K562 (cell line): ENCODE measurements around the gene SIRT7. TPM values are rescaled to one million over a fixed set of nuclear protein-coding genes. Genes with fewer than 3 reads are reported as not detected.
A peak's percentile ranks its signal among the peaks of the same experiment; 100 is the strongest.

Experiments
- ARHGAP35 ChIP-seq: fragments of 450-650 bp; IDR thresholded peaks from 2 replicates; pipeline ENCODE4 v1.6.1; 2018; ENCODE audit not compliant: partially characterized antibody
- BRF1 ChIP-seq: IDR thresholded peaks from 3 replicates; pipeline ENCODE4 v1.6.1; 2011; ENCODE audit warnings: borderline replicate concordance, mild to moderate bottlenecking; ENCODE audit not compliant: insufficient read length; ENCODE audit errors: extremely low read depth
- CBX5 ChIP-seq: IDR thresholded peaks from 2 replicates; pipeline ENCODE4 v1.6.1; 2014; ENCODE audit warnings: low read depth, borderline replicate concordance
- CHCHD3 ChIP-seq: fragments of 250-450 bp; sonication (Bioruptor Pico); IDR thresholded peaks from 2 replicates; pipeline ENCODE4 v2.1.2; 2022; ENCODE audit warnings: mild to moderate bottlenecking
- E2F4 ChIP-seq: sonication (generic); formaldehyde crosslinking; IDR thresholded peaks from 2 replicates; pipeline ENCODE4 v1.8.0; 2022; ENCODE audit warnings: mild to moderate bottlenecking, low read depth, missing genetic modification reagents
- ETV1 ChIP-seq: fragments of 450-650 bp; conservative IDR thresholded peaks from 2 replicates; pipeline ENCODE4 v1.6.1; 2016; ENCODE audit warnings: missing genetic modification characterization, control low read depth, low read depth, missing compliant biosample characterization
- MAFF ChIP-seq: IDR thresholded peaks from 2 replicates; pipeline ENCODE4 v1.6.1; 2012; ENCODE audit warnings: low read length, improper control_type of control experiment
- MAFK ChIP-seq: IDR thresholded peaks from 2 replicates; pipeline ENCODE4 v1.6.1; 2011; ENCODE audit warnings: low read length, improper control_type of control experiment
- MAX ChIP-seq: sonication (generic); formaldehyde crosslinking; IDR thresholded peaks from 2 replicates; pipeline ENCODE4 v1.9.0; 2022; ENCODE audit warnings: mild to moderate bottlenecking, missing genetic modification reagents
- NR2F6 ChIP-seq: fragments of 450-650 bp; formaldehyde crosslinking; IDR thresholded peaks from 2 replicates; pipeline ENCODE4 v1.4.0; 2020; ENCODE audit warnings: mild to moderate bottlenecking
- PHB2 ChIP-seq: fragments of 450-650 bp; IDR thresholded peaks from 2 replicates; pipeline ENCODE4 v1.6.1; 2017; ENCODE audit warnings: low read depth
- PHF20 ChIP-seq: fragments of 450-650 bp; IDR thresholded peaks from 2 replicates; pipeline ENCODE4 v1.6.1; 2018; ENCODE audit not compliant: partially characterized antibody
- RBM15 ChIP-seq: fragments of 200-400 bp; formaldehyde crosslinking; IDR thresholded peaks from 2 replicates; pipeline ENCODE4 v1.6.1; 2018; ENCODE audit warnings: mild to moderate bottlenecking, low read length, moderate library complexity; ENCODE audit not compliant: insufficient read depth
- RBM25 ChIP-seq: fragments of 200-400 bp; formaldehyde crosslinking; IDR thresholded peaks from 2 replicates; pipeline ENCODE4 v1.6.1; 2018; ENCODE audit warnings: low read length, low read depth, moderate library complexity; ENCODE audit not compliant: severe bottlenecking
- RNF219 ChIP-seq: fragments of 250-450 bp; sonication (Bioruptor Pico); IDR thresholded peaks from 2 replicates; pipeline ENCODE4 v1.5.0; 2022; ENCODE audit warnings: mild to moderate bottlenecking
- STAT6 ChIP-seq: sonication (generic); formaldehyde crosslinking; IDR thresholded peaks from 2 replicates; pipeline ENCODE4 v1.8.1; 2023; ENCODE audit warnings: mild to moderate bottlenecking, missing genetic modification reagents
- TFAP4 ChIP-seq: sonication (generic); formaldehyde crosslinking; IDR thresholded peaks from 2 replicates; pipeline ENCODE4 v1.8.0; 2022; ENCODE audit warnings: missing genetic modification reagents, mild to moderate bottlenecking, moderate library complexity, borderline replicate concordance
- XRCC4 ChIP-seq: IDR thresholded peaks from one replicate; pipeline ENCODE4 v1.6.1; 2011; ENCODE audit not compliant: insufficient read depth, insufficient read length; ENCODE audit errors: extremely low read depth
- ZBTB5 ChIP-seq: fragments of 450-650 bp; IDR thresholded peaks from 2 replicates; pipeline ENCODE4 v1.6.1; 2017; ENCODE audit warnings: antibody characterized with exemption
- polyA plus RNA-seq, 8 experiments: library from polyadenylated mRNA; depleted of rRNA in 4 of 8; stranded (reverse) in 5 of 8; unstranded in 3 of 8; fragments of >200 nt; fragmentation: Nextera tagmentation in 2 of 8; fragmentation: Illumina TruSeq in 1 of 8; extraction: Ambion mirVana in 2 of 8; extraction: Trizol in 1 of 8; gene quantifications; 2 replicates each; pipeline versions ENCODE4 v1.2.1 to v1.2.3, GENCODE V29; 2011 to 2014; ENCODE audit warnings: inconsistent platforms in 1 of 8, missing spikeins in 1 of 8
- total RNA-seq, 7 experiments: library from RNA; depleted of rRNA in 6 of 7; stranded (reverse); fragments of >200 nt in 6 of 7; fragmentation: Illumina TruSeq in 2 of 7; extraction: Trizol in 2 of 7; gene quantifications; 2 replicates each; pipeline versions ENCODE4 v1.2.1 to v1.2.3, GENCODE V29; 2011 to 2021; ENCODE audit warnings: low replicate concordance in 1 of 7

SIRT7 gene
- total and polyA plus RNA-seq, 9 of the 15 experiments (the other 6 are each of a cell fraction or from before 2014, with no cell fraction given): 1.6 to 54.8 (median 20.3) TPM

- TF ChIP-seq CHCHD3: no peak
- TF ChIP-seq CBX5: no peak
- TF ChIP-seq ETV1 (tag): no peak
- TF ChIP-seq STAT6 (CRISPR knock-in tag): no peak
- TF ChIP-seq NR2F6 (CRISPR knock-in tag): 0 out of 2 replicates have a peak, but pooled peaks have one; percentile 12
- no peak for TF ChIP-seq RBM15
- TF ChIP-seq ARHGAP35: no peak
- no peak for TF ChIP-seq PHB2
- TF ChIP-seq ZBTB5: no peak
- no peak for TF ChIP-seq RBM25
- no peak for TF ChIP-seq PHF20
- TF ChIP-seq E2F4 (CRISPR knock-in tag): no peak
- TF ChIP-seq MAFK: no peak
- no peak for TF ChIP-seq BRF1
- no peak for TF ChIP-seq RNF219
- TF ChIP-seq XRCC4: no peak
- TF ChIP-seq MAFF: no peak
- no peak for TF ChIP-seq MAX (CRISPR knock-in tag)
- peak; percentile 20; the same call in 1 of the 2 replicates for TF ChIP-seq TFAP4
Measured at GRCh38 chr17:81917565-81918332, at the start of gene SIRT7 (continued).
